CD4-positive, alpha-beta memory T cell (primary cell): Measurements from ENCODE around the gene PSMA1. TPM values are rescaled to one million over a fixed set of nuclear protein-coding genes. Genes with fewer than 3 reads are reported as not detected.

Source experiments
- CTCF ChIA-PET: fragments of 350-600 bp; sonication (Branson Sonifier 250); formaldehyde crosslinking; loops from one replicate; lab custom pipeline; 2021; ENCODE audit warnings: inconsistent platforms; ENCODE audit not compliant: partially characterized antibody; lab: Charles Lee
- POLR2A ChIA-PET: fragments of 350-600 bp; sonication (Branson Sonifier 250); formaldehyde crosslinking; loops from one replicate; lab custom pipeline; 2021; ENCODE audit not compliant: partially characterized antibody; lab: Charles Lee
- DNase-seq, 5 donors: peaks; one replicate each; pipeline versions ENCODE4 v3.0.0 to v3.0.0-alpha.2; 2020 to 2022; ENCODE audit warnings: mixed read lengths in 1 of 5
- H3K27ac ChIP-seq: one replicate; pipeline ENCODE4 v1.7.0; 2013; ENCODE audit warnings: low read depth, low read length
- H3K27me3 ChIP-seq: 2 replicates; pipeline ENCODE4 v1.7.0; 2013; ENCODE audit warnings: mild to moderate bottlenecking, low read length, moderate library complexity; ENCODE audit not compliant: insufficient read depth
- H3K36me3 ChIP-seq: 2 replicates; pipeline ENCODE4 v1.7.0; 2013; ENCODE audit warnings: mild to moderate bottlenecking, low read length, moderate library complexity; ENCODE audit not compliant: insufficient read depth
- H3K4me1 ChIP-seq: 2 replicates; pipeline ENCODE4 v1.7.0; 2013; ENCODE audit warnings: mild to moderate bottlenecking, low read length, moderate library complexity; ENCODE audit not compliant: insufficient read depth
- H3K4me3 ChIP-seq, 2 donors: one replicate each; pipeline ENCODE4 v1.7.0; 2013; ENCODE audit warnings: low read length in 2 of 2, mild to moderate bottlenecking in 1 of 2
- H3K9me3 ChIP-seq, 2 donors: one replicate each; pipeline ENCODE4 v1.7.0; 2013; ENCODE audit warnings: low read length in 2 of 2, control low read depth in 1 of 2; ENCODE audit not compliant: control insufficient read depth in 1 of 2
- H3K27ac Mint-ChIP-seq, 7 donors: one replicate each; pipeline ENCODE4 v1.8.0; 2020 to 2021; ENCODE audit warnings: mixed read lengths in 7 of 7, mild to moderate bottlenecking in 6 of 7, inconsistent platforms in 3 of 7, moderate library complexity in 3 of 7
- H3K27me3 Mint-ChIP-seq, 2 donors: one replicate each; pipeline ENCODE4 v1.8.0; 2020 to 2021; ENCODE audit warnings: mixed read lengths in 2 of 2
- H3K36me3 Mint-ChIP-seq, 2 donors: one replicate each; pipeline ENCODE4 v1.8.0; 2020 to 2021; ENCODE audit warnings: mixed read lengths in 2 of 2, inconsistent platforms in 1 of 2, mild to moderate bottlenecking in 1 of 2
- H3K4me1 Mint-ChIP-seq, 4 donors: one replicate each; pipeline ENCODE4 v1.8.0; 2020 to 2021; ENCODE audit warnings: mixed read lengths in 4 of 4, mild to moderate bottlenecking in 1 of 4
- H3K4me3 Mint-ChIP-seq, 8 donors: one replicate each; pipeline ENCODE4 v1.8.0; 2020 to 2021; ENCODE audit warnings: mixed read lengths in 8 of 8, mild to moderate bottlenecking in 7 of 8, moderate library complexity in 6 of 8, inconsistent platforms in 3 of 8
- H3K9me3 Mint-ChIP-seq, 8 donors: one replicate each; pipeline ENCODE4 v1.8.0; 2020 to 2021; ENCODE audit warnings: mixed read lengths in 8 of 8, mild to moderate bottlenecking in 5 of 8, inconsistent platforms in 3 of 8, moderate library complexity in 1 of 8
- intact Hi-C: fragments of 100-400 bp; cut with micrococcal nuclease; formaldehyde crosslinking; loops from one replicate; pipeline ENCODE4 v1.15.1; 2023
- polyA plus RNA-seq, 2 donors: library from polyadenylated mRNA; unstranded; fragments of 300-500 nt; fragmentation: Illumina TruSeq; gene quantifications; one replicate each; pipeline ENCODE4 v1.2.3, GENCODE V29; 2021
- total RNA-seq, 2 experiments: library from RNA; stranded (reverse); gene quantifications; one replicate each; pipeline ENCODE4 v1.2.3, GENCODE V29; 2021

PSMA1 gene
- total and polyA plus RNA-seq, 4 experiments from 2014 or later, result 95.8 to 243 (median 131) TPM

DNA sequence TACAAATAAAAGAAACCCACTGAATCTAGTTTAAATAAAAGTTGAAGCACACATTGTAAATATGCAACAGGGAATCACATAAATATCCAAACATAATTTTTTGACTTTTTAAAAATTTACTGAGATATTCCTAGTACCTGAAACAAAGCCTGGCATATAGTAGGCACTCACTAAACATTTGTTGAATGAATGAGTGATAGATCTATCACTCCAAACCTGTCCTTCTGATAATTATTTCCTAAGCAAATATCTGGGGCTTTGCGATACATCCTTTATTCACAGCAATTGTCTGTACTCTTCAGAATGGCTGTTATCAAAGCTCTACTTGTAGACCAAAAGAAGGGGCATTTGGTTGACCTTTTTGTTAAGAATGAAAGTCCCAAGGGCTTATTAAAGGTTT is 2.6 kb upstream of the PSMA1 start:
- peaks cover 5% of the 10 kb centered on the region for H3K36me3 ChIP-seq
- no peak overlapping the region for H3K4me3 ChIP-seq
- H3K4me1 ChIP-seq, result peaks cover 23% of the 10 kb centered on the region
- Mint-ChIP-seq H3K27ac (peak overlapping the region in 1 of 7 donors; percentile 0), H3K4me1 (peaks cover 16 to 34% (median 25%) of the 10 kb centered on the region in 4 donors), H3K4me3 (no peak overlapping the region), H3K9me3 (no peaks in the 10 kb centered on the region), H3K27me3 (no peaks in the 10 kb centered on the region), H3K36me3 (peaks cover 8 to 27% of the 10 kb centered on the region in 2 donors)
- H3K9me3 ChIP-seq, result no peaks in the 10 kb centered on the region
- no peak overlapping the region for H3K27ac ChIP-seq
- intact Hi-C loops, result no loop called here
- H3K27me3 ChIP-seq, result no peaks in the 10 kb centered on the region
- DNase-seq, result no peak
- CTCF ChIA-PET, result interaction anchor here (0.6 to 3.1 kb wide), 4 partner anchors 121 to 483 kb away, joined by 3 to 12 read pairs (median 4); partner anchors contain the start of gene PDE3B
- POLR2A ChIA-PET, result interaction anchor here (0.9 to 1.1 kb wide), 2 partner anchors 56 to 369 kb away, joined by 4 read pairs; partner anchors contain the start of gene CYP2R1

GRCh38 chr11:14522245-14522644 is 2.1 kb upstream of the PSMA1 start:
- CTCF ChIA-PET, result interaction anchor here (1.3 to 3.1 kb wide), 2 partner anchors 382 to 385 kb away, joined by 5 to 12 read pairs; no protein-coding TSS in a partner anchor
- no peak overlapping the region for H3K4me3 ChIP-seq
- no peaks in the 10 kb centered on the region for H3K27me3 ChIP-seq
- Mint-ChIP-seq H3K4me3 (no peak overlapping the region), H3K4me1 (peaks cover 17 to 39% (median 27%) of the 10 kb centered on the region in 4 donors), H3K27me3 (no peaks in the 10 kb centered on the region), H3K27ac (no peak overlapping the region), H3K9me3 (no peaks in the 10 kb centered on the region), H3K36me3 (peaks cover 13 to 32% of the 10 kb centered on the region in 2 donors)
- no peak for DNase-seq
- peaks cover 27% of the 10 kb centered on the region for H3K4me1 ChIP-seq
- H3K27ac ChIP-seq, result no peak overlapping the region
- H3K36me3 ChIP-seq, result peaks cover 10% of the 10 kb centered on the region
- POLR2A ChIA-PET, result no interaction called here
- no peaks in the 10 kb centered on the region for H3K9me3 ChIP-seq
- intact Hi-C loops, result no loop called here

GRCh38 chr11:14520747-14521151 is 563 bp upstream of the PSMA1 start:
- intact Hi-C loops, result loop anchor here (1.0 kb wide), 6 partner anchors 21 to 385 kb away; partner anchors contain the start of gene COPB1
- peak overlapping the region; percentile 93 to 99 (median 98) for H3K4me3 Mint-ChIP-seq
- peak overlapping the region; percentile 99 for H3K27ac ChIP-seq
- H3K4me1 Mint-ChIP-seq, result peaks cover 17 to 41% (median 29%) of the 10 kb centered on the region in 4 donors
- no peak for DNase-seq
- H3K27me3 ChIP-seq, result no peaks in the 10 kb centered on the region
- H3K4me3 ChIP-seq, result peak overlapping the region; percentile 63 to 95
- peaks cover 15% of the 10 kb centered on the region for H3K36me3 ChIP-seq
- CTCF ChIA-PET, result interaction anchor here (0.8 to 2.4 kb wide), 9 partner anchors 9 to 386 kb away, joined by 3 to 34 read pairs (median 4); partner anchors contain the start of genes COPB1 and CYP2R1
- no peaks in the 10 kb centered on the region for H3K9me3 ChIP-seq
- POLR2A ChIA-PET, result interaction anchor here (0.8 to 3.3 kb wide), 15 partner anchors 10 to 387 kb away, joined by 3 to 37 read pairs (median 7); partner anchors contain the start of genes COPB1, CYP2R1 and PDE3B
- H3K27me3 Mint-ChIP-seq, result no peaks in the 10 kb centered on the region
- no peaks in the 10 kb centered on the region for H3K9me3 Mint-ChIP-seq
- peak overlapping the region; percentile 95 to 98 (median 98) for H3K27ac Mint-ChIP-seq
- peaks cover 15 to 36% of the 10 kb centered on the region in 2 donors for H3K36me3 Mint-ChIP-seq
- H3K4me1 ChIP-seq, result peaks cover 27% of the 10 kb centered on the region

DNA sequence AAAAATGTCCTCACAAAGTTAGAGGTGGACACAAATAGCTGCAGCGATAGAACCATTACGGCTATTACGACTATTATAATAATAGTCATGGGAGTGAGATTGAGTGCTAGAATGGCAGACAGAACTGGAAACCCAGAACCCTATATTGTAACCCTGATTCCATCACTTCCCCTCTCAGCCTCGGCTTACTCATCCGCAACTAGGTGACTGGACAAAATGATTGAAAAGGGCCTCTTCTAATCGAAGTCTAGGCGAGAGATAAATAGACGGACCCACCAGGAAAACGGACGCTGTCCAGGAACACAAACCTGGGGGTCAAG is 629 bp downstream of the PSMA1 start:
- ChIA-PET POLR2A (interaction anchor here (0.8 to 3.3 kb wide), 15 partner anchors 14 to 852 kb away, joined by 3 to 37 read pairs (median 7); partner anchors contain the start of genes COPB1, CYP2R1 and PDE3B), CTCF (interaction anchor here (0.8 to 2.4 kb wide), 5 partner anchors 19 to 388 kb away, joined by 3 to 34 read pairs (median 5); partner anchors contain the start of gene COPB1)
- DNase-seq, result no peak
- peak overlapping the region; percentile 99 for H3K27ac ChIP-seq
- no peaks in the 10 kb centered on the region for H3K27me3 ChIP-seq
- Mint-ChIP-seq H3K27ac (peak overlapping the region; percentile 95 to 98 (median 98)), H3K27me3 (no peaks in the 10 kb centered on the region), H3K36me3 (peaks cover 18 to 39% of the 10 kb centered on the region in 2 donors), H3K4me1 (peaks cover 17 to 41% (median 30%) of the 10 kb centered on the region in 4 donors), H3K9me3 (no peaks in the 10 kb centered on the region), H3K4me3 (peak overlapping the region; percentile 93 to 99 (median 98))
- intact Hi-C loops, result no loop called here
- H3K36me3 ChIP-seq, result peaks cover 22% of the 10 kb centered on the region
- peak overlapping the region; percentile 63 to 95 for H3K4me3 ChIP-seq
- no peaks in the 10 kb centered on the region for H3K9me3 ChIP-seq
- H3K4me1 ChIP-seq, result peaks cover 27% of the 10 kb centered on the region

GRCh38 chr11:14518820-14519219 is 1.4 kb downstream of the PSMA1 start:
- Mint-ChIP-seq H3K4me3 (peak overlapping the region; percentile 93 to 99 (median 98)), H3K27ac (peak overlapping the region; percentile 95 to 98 (median 98)), H3K36me3 (peaks cover 22 to 45% of the 10 kb centered on the region in 2 donors), H3K9me3 (no peaks in the 10 kb centered on the region), H3K27me3 (no peaks in the 10 kb centered on the region), H3K4me1 (peaks cover 17 to 41% (median 30%) of the 10 kb centered on the region in 4 donors)
- Histone ChIP-seq H3K9me3 (no peaks in the 10 kb centered on the region), H3K4me1 (peaks cover 27% of the 10 kb centered on the region), H3K4me3 (peak overlapping the region; percentile 63 to 95), H3K27ac (peak overlapping the region; percentile 99), H3K36me3 (peaks cover 24% of the 10 kb centered on the region), H3K27me3 (no peaks in the 10 kb centered on the region)
- CTCF ChIA-PET, result interaction anchor here (0.8 to 2.4 kb wide), 2 partner anchors 64 to 388 kb away, joined by 3 to 34 read pairs; no protein-coding TSS in a partner anchor
- intact Hi-C loops, result no loop called here
- DNase-seq, result no peak
- POLR2A ChIA-PET, result interaction anchor here (1.0 to 3.3 kb wide), 8 partner anchors 18 to 389 kb away, joined by 3 to 37 read pairs (median 12); partner anchors contain the start of genes COPB1, CYP2R1 and PDE3B

GRCh38 chr11:14513800-14514199 is 6.4 kb downstream of the PSMA1 start:
- DNase-seq, result no peak
- Mint-ChIP-seq H3K4me3 (no peak overlapping the region), H3K9me3 (no peaks in the 10 kb centered on the region), H3K36me3 (peaks cover 47 to 60% of the 10 kb centered on the region in 2 donors), H3K4me1 (peaks cover 11 to 26% (median 15%) of the 10 kb centered on the region in 4 donors), H3K27ac (no peak overlapping the region), H3K27me3 (no peaks in the 10 kb centered on the region)
- Histone ChIP-seq H3K36me3 (peaks cover 63% of the 10 kb centered on the region), H3K27ac (no peak overlapping the region), H3K4me1 (peaks cover 14% of the 10 kb centered on the region), H3K9me3 (no peaks in the 10 kb centered on the region), H3K27me3 (no peaks in the 10 kb centered on the region), H3K4me3 (no peak overlapping the region)
- POLR2A ChIA-PET, result interaction anchor here (4.3 kb wide), 1 partner anchor 13 kb away, joined by 18 read pairs; the partner anchor contains the start of gene COPB1
- CTCF ChIA-PET, result interaction anchor here (1.6 to 1.7 kb wide), 2 partner anchors 131 to 393 kb away, joined by 4 read pairs; no protein-coding TSS in a partner anchor
- intact Hi-C loops, result no loop called here

DNA sequence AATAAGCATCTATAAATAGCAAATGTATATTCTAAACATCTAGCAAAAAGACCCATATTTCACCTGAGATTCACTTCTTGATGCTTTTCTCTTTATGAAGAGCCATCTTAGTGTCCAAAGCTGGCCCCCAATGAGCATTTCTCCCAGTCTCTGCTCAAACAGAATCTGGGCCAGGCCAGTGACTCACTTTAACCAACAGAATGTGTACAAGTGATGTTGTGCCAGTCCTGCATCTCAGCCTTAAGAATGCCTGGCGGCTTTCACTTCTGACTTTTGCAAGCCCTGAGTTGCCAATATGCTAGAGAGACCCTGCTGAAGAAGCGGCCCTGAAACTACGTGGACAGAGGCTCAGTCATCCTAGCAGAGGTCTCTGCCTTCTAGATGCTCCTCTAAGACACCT is 13.7 kb downstream of the PSMA1 start:
- peak overlapping the region in 1 of 7 donors; percentile 54 for H3K27ac Mint-ChIP-seq
- peaks cover 54 to 67% of the 10 kb centered on the region in 2 donors for H3K36me3 Mint-ChIP-seq
- ChIA-PET CTCF (no interaction called here), POLR2A (no interaction called here)
- no peak overlapping the region for H3K4me3 Mint-ChIP-seq
- Histone ChIP-seq H3K27me3 (no peaks in the 10 kb centered on the region), H3K4me3 (no peak overlapping the region), H3K36me3 (peaks cover 51% of the 10 kb centered on the region), H3K27ac (no peak overlapping the region), H3K9me3 (no peaks in the 10 kb centered on the region), H3K4me1 (no peaks in the 10 kb centered on the region)
- H3K27me3 Mint-ChIP-seq, result no peaks in the 10 kb centered on the region
- DNase-seq, result no peak
- intact Hi-C loops, result no loop called here
- H3K4me1 Mint-ChIP-seq, result peaks cover 0 to 9% (median 4%) of the 10 kb centered on the region in 4 donors
- H3K9me3 Mint-ChIP-seq, result no peaks in the 10 kb centered on the region
